PFSK-1 (cell line): ENCODE measurements around the gene DDX39A.

Experiments used
- POLR2AphosphoS5 ChIP-seq: IDR thresholded peaks from 2 replicates; pipeline ENCODE4 v1.6.1; 2012; ENCODE audit warnings: low read depth, mild to moderate bottlenecking, control low read depth, low read length, moderate library complexity
- TAF1 ChIP-seq: IDR thresholded peaks from 2 replicates; pipeline ENCODE4 v1.6.1; 2012; ENCODE audit warnings: low read length, control low read depth, borderline replicate concordance; ENCODE audit not compliant: insufficient read depth

DNA sequence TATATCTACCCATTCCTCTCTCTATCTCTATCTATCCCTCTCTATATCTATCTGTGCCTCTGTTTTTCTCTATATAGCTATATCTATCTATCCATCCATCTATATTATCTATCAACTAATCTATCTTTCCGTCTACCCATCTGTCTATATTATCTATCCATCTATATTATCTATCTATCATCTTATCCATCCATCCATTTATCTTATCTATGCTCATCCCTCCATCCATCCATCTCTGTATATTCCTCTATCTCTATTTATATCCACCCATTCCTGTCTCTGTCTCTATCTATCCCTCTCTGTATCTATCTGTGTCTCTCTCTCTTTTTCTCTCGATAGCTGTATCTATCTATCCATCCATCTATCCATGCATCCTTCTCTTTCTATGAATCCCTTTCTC is 41.8 kb upstream of the DDX39A start:
- no peak for TF ChIP-seq TAF1
- TF ChIP-seq POLR2AphosphoS5: no peak
